ENCODE measurements around the gene TBX20. TPM values are rescaled to one million over a fixed set of nuclear protein-coding genes. Genes with fewer than 3 reads are reported as not detected.
A peak's percentile ranks its signal among the peaks of the same experiment; 100 is the strongest.
"Not testable (repeated sequence)": the region's sequence is repeated elsewhere in the genome, so short reads cannot be mapped to it uniquely, and the experiment has no call there.

The TBX20 gene
- total RNA-seq, 2 donors from 2014 or later: 1.2 TPM; not detected in 1

- intact Hi-C loops (cut with DNase I); H3K9me3 ChIP-seq: not testable (repeated sequence)
- WGBS: 55% methylated on average over 4 of the region's 4 CpGs
Observed at GRCh38 chr7:35190146-35190773, 63.6 kb downstream of the TBX20 start.

GRCh38 chr7:35186751-35187150, 67.1 kb downstream of the TBX20 start:
- H3K36me3 ChIP-seq; H3K27ac ChIP-seq; H3K9me3 ChIP-seq; intact Hi-C loops (cut with DNase I); DNase-seq (ENCODE audit: low spot score); H3K27me3 ChIP-seq (replicated peaks; ENCODE audit: insufficient read depth); H3K4me1 ChIP-seq (replicated peaks): not testable (repeated sequence)
- WGBS: under 1% methylated on average over 27 of the region's 27 CpGs
- peak overlapping the region; percentile 13 for H3K4me3 ChIP-seq

More at GRCh38 chr7:35190146-35190773, 63.6 kb downstream of the TBX20 start:
- not testable (repeated sequence) for H3K36me3 ChIP-seq; DNase-seq (ENCODE audit: low spot score); H3K4me1 ChIP-seq (replicated peaks); H3K27me3 ChIP-seq (replicated peaks; ENCODE audit: insufficient read depth); H3K4me3 ChIP-seq; H3K27ac ChIP-seq

DNA sequence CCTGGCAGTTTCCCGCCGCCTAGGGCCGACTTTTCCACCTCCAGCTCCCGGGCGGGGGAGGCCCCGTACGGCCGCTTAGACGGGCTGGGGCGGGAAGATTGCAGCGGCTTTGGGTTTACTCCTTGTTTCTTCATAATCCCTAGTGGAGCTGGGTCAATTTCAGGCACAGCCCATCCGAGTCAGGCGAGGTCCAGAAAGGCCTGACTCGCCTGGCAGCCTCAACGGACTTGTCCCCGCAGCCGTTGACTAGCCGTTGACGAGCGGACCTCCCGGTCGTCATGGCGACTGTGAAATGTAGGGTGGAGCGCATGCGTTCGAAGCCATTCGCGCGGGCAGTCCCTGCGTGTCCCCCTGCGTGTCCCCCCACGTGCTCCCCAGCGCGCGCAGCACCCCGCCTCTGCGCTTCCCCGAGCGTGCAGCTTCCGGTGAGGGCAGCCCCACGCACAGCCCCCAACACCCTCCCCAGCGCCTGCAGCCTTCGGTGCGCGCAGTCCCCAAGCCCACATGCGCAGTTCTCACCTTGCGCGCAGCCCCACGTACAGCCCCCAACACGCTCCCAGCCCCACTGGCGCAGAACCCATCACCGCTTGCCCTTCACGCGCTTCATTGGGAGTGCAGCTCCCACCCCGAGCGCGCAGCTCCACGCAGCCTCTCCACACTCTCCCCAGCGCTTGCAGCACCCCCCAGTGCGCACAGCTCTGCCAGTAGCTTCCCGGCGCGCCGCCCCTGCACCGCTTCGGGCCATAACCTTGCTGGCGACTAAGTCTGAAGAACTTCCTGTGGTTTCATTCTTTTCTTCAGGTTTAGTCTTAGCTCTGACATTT, 67.8 kb downstream of the TBX20 start:
- no peak for DNase-seq (ENCODE audit: low spot score)
- TF ChIP-seq POLR2A (IDR thresholded peaks at IDR 0.05) (no peak), POLR2AphosphoS5 (IDR thresholded peaks at IDR 0.05) (no peak)
- TF ChIP-seq, protein P1, sequence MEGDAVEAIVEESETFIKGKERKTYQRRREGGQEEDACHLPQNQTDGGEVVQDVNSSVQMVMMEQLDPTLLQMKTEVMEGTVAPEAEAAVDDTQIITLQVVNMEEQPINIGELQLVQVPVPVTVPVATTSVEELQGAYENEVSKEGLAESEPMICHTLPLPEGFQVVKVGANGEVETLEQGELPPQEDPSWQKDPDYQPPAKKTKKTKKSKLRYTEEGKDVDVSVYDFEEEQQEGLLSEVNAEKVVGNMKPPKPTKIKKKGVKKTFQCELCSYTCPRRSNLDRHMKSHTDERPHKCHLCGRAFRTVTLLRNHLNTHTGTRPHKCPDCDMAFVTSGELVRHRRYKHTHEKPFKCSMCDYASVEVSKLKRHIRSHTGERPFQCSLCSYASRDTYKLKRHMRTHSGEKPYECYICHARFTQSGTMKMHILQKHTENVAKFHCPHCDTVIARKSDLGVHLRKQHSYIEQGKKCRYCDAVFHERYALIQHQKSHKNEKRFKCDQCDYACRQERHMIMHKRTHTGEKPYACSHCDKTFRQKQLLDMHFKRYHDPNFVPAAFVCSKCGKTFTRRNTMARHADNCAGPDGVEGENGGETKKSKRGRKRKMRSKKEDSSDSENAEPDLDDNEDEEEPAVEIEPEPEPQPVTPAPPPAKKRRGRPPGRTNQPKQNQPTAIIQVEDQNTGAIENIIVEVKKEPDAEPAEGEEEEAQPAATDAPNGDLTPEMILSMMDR (IDR thresholded peaks at IDR 0.05): no peak
- Histone ChIP-seq H3K4me3 (peak overlapping the region; percentile 13), H3K4me1 (replicated peaks) (no peaks in the 10 kb centered on the region), H3K27me3 (replicated peaks; ENCODE audit: insufficient read depth) (no peaks in the 10 kb centered on the region), H3K36me3 (no peaks in the 10 kb centered on the region), H3K9me3 (no peaks in the 10 kb centered on the region), H3K27ac (no peak overlapping the region)
- WGBS: under 1% methylated on average over 67 of the region's 67 CpGs
- intact Hi-C loops (cut with DNase I): no loop called here

- 2% methylated on average over 14 of the region's 14 CpGs for WGBS
- H3K4me1 ChIP-seq (replicated peaks); DNase-seq (ENCODE audit: low spot score); H3K9me3 ChIP-seq; H3K27ac ChIP-seq; H3K27me3 ChIP-seq (replicated peaks; ENCODE audit: insufficient read depth); intact Hi-C loops (cut with DNase I); H3K36me3 ChIP-seq: not testable (repeated sequence)
- peak overlapping the region in 1 of 2 donors; percentile 13 for H3K4me3 ChIP-seq
Observed at GRCh38 chr7:35185578-35185907, 68.4 kb downstream of the TBX20 start.

- H3K27ac ChIP-seq; intact Hi-C loops (cut with DNase I); H3K4me3 ChIP-seq; H3K4me1 ChIP-seq (replicated peaks); H3K27me3 ChIP-seq (replicated peaks; ENCODE audit: insufficient read depth); H3K36me3 ChIP-seq; DNase-seq (ENCODE audit: low spot score); H3K9me3 ChIP-seq: not testable (repeated sequence)
- 70% methylated on average over 5 of the region's 5 CpGs for WGBS
Observed at GRCh38 chr7:35184961-35185360, 68.9 kb downstream of the TBX20 start.

- H3K27me3 ChIP-seq (replicated peaks; ENCODE audit: insufficient read depth); H3K27ac ChIP-seq; DNase-seq (ENCODE audit: low spot score); H3K36me3 ChIP-seq; intact Hi-C loops (cut with DNase I); H3K4me1 ChIP-seq (replicated peaks); H3K4me3 ChIP-seq; H3K9me3 ChIP-seq: not testable (repeated sequence)
- WGBS: 62% methylated on average over 5 of the region's 5 CpGs
Observed at GRCh38 chr7:35183873-35184503, 69.9 kb downstream of the TBX20 start.

- H3K4me1 ChIP-seq (replicated peaks); intact Hi-C loops (cut with DNase I); DNase-seq (ENCODE audit: low spot score); H3K4me3 ChIP-seq; H3K27me3 ChIP-seq (replicated peaks; ENCODE audit: insufficient read depth); H3K9me3 ChIP-seq; H3K27ac ChIP-seq; H3K36me3 ChIP-seq: not testable (repeated sequence)
- 82% methylated on average over 6 of the region's 6 CpGs for WGBS
Observed at GRCh38 chr7:35180665-35181064, 73.2 kb downstream of the TBX20 start.

- H3K4me1 ChIP-seq (replicated peaks); H3K9me3 ChIP-seq; H3K27me3 ChIP-seq (replicated peaks; ENCODE audit: insufficient read depth); H3K27ac ChIP-seq; H3K36me3 ChIP-seq; DNase-seq (ENCODE audit: low spot score); intact Hi-C loops (cut with DNase I); H3K4me3 ChIP-seq: not testable (repeated sequence)
- 47% methylated on average over 2 of the region's 2 CpGs for whole genome bisulfite sequencing
Observed at GRCh38 chr7:35173176-35173575, 80.7 kb downstream of the TBX20 start.

DNA sequence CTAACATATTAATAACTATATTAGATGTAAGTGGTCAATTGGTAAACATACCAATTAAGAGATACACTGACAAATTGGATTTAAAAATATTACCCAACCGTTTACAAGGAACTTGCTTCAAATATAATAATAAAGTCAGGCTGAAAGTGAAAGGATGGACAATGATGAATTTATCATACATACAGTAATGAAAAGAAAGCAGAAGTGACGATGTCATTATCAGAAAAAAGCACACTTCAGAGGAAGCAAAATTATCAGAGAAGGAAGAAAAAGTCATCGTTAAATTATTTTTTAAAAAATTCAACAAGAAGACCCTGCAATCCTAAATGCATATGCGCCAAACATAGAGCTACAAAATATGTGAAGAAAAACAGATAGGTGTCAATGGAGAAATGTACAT, 81.8 kb downstream of the TBX20 start:
- WGBS: 82% methylated on average over 4 of the region's 4 CpGs
- intact Hi-C loops (cut with DNase I); H3K4me1 ChIP-seq (replicated peaks); H3K27me3 ChIP-seq (replicated peaks; ENCODE audit: insufficient read depth); H3K27ac ChIP-seq; H3K36me3 ChIP-seq; H3K9me3 ChIP-seq; DNase-seq (ENCODE audit: low spot score); H3K4me3 ChIP-seq: not testable (repeated sequence)

GRCh38 chr7:35167658-35168057, 86.2 kb downstream of the TBX20 start:
- H3K9me3 ChIP-seq; H3K4me3 ChIP-seq; H3K27me3 ChIP-seq (replicated peaks; ENCODE audit: insufficient read depth); H3K36me3 ChIP-seq; H3K4me1 ChIP-seq (replicated peaks); intact Hi-C loops (cut with DNase I); DNase-seq (ENCODE audit: low spot score); H3K27ac ChIP-seq: not testable (repeated sequence)

DNA sequence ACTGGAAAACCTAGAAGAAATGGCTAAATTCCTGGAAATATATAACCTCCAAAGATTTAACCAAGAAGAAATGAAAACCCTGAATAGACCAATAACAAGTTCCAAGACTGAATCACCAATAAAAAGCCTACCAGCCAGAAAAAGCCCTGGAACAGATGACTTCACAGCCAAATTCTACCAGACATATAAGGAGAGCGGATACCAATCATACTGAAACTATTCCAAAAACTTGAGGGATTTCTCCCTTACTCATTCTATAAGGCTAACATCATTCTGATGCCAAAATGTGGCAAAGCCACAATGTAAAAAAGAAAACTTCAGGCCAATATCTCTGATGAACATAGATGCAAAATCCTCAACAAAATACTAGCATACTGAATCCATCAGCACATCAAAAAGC, 86.7 kb downstream of the TBX20 start:
- H3K27ac ChIP-seq; DNase-seq (ENCODE audit: low spot score); H3K36me3 ChIP-seq; H3K9me3 ChIP-seq; H3K4me3 ChIP-seq; intact Hi-C loops (cut with DNase I); H3K4me1 ChIP-seq (replicated peaks); H3K27me3 ChIP-seq (replicated peaks; ENCODE audit: insufficient read depth): not testable (repeated sequence)
- 82% methylated on average over 1 of the region's 1 CpG for WGBS
